GM15510 (cell line): ENCODE results near the gene IFT27.

Experiments used
- POLR2A ChIP-seq: IDR thresholded peaks from 3 replicates; pipeline ENCODE4 v1.6.1; 2011; ENCODE audit warnings: borderline replicate concordance; ENCODE audit not compliant: insufficient read length; ENCODE audit errors: extremely low read depth

IFT27 gene

GRCh38 chr22:36763576-36763975, 12.3 kb downstream of the IFT27 start:
- TF ChIP-seq POLR2A = no peak

GRCh38 chr22:36762687-36763260, 13.1 kb downstream of the IFT27 start:
- no peak for TF ChIP-seq POLR2A

- TF ChIP-seq POLR2A = no peak
Observed at GRCh38 chr22:36761553-36762240, 14.2 kb downstream of the IFT27 start.

GRCh38 chr22:36760786-36761185, 15.1 kb downstream of the IFT27 start:
- TF ChIP-seq POLR2A = no peak

GRCh38 chr22:36759481-36760159, 16.3 kb downstream of the IFT27 start:
- no peak for TF ChIP-seq POLR2A

- no peak for TF ChIP-seq POLR2A
Observed at GRCh38 chr22:36758792-36759271, 17.1 kb downstream of the IFT27 start.

GRCh38 chr22:36757668-36758211, 18.2 kb downstream of the IFT27 start:
- TF ChIP-seq POLR2A = no peak

- no peak for TF ChIP-seq POLR2A
Observed at GRCh38 chr22:36756746-36757655, 18.9 kb downstream of the IFT27 start.

GRCh38 chr22:36756031-36756430, 19.9 kb downstream of the IFT27 start:
- TF ChIP-seq POLR2A = no peak

GRCh38 chr22:36755316-36755715, 20.6 kb downstream of the IFT27 start:
- no peak for TF ChIP-seq POLR2A

GRCh38 chr22:36753916-36754315, 22.0 kb downstream of the IFT27 start:
- TF ChIP-seq POLR2A = no peak

GRCh38 chr22:36753120-36753802, 22.7 kb downstream of the IFT27 start:
- TF ChIP-seq POLR2A = no peak

- no peak for TF ChIP-seq POLR2A
Observed at GRCh38 chr22:36746375-36746970, 29.4 kb downstream of the IFT27 start.

GRCh38 chr22:36745301-36745995, 30.5 kb downstream of the IFT27 start:
- no peak for TF ChIP-seq POLR2A

GRCh38 chr22:36744791-36745190, 31.1 kb downstream of the IFT27 start:
- TF ChIP-seq POLR2A = no peak
